CD4-positive, alpha-beta memory T cell (primary cell): Measurements from ENCODE around the gene KRTAP20-1. TPM values are rescaled to one million over a fixed set of nuclear protein-coding genes. Genes with fewer than 3 reads are reported as not detected.
A peak's percentile ranks its signal among the peaks of the same experiment; 100 is the strongest.

Source experiments
- CTCF ChIA-PET: fragments of 350-600 bp; sonication (Branson Sonifier 250); formaldehyde crosslinking; loops from one replicate; lab custom pipeline; 2021; ENCODE audit warnings: inconsistent platforms; ENCODE audit not compliant: partially characterized antibody; lab: Charles Lee
- POLR2A ChIA-PET: fragments of 350-600 bp; sonication (Branson Sonifier 250); formaldehyde crosslinking; loops from one replicate; lab custom pipeline; 2021; ENCODE audit not compliant: partially characterized antibody; lab: Charles Lee
- DNase-seq, 5 donors: peaks; one replicate each; pipeline versions ENCODE4 v3.0.0 to v3.0.0-alpha.2; 2020 to 2022; ENCODE audit warnings: mixed read lengths in 1 of 5
- H3K27ac ChIP-seq: one replicate; pipeline ENCODE4 v1.7.0; 2013; ENCODE audit warnings: low read depth, low read length
- H3K27me3 ChIP-seq: 2 replicates; pipeline ENCODE4 v1.7.0; 2013; ENCODE audit warnings: mild to moderate bottlenecking, low read length, moderate library complexity; ENCODE audit not compliant: insufficient read depth
- H3K36me3 ChIP-seq: 2 replicates; pipeline ENCODE4 v1.7.0; 2013; ENCODE audit warnings: mild to moderate bottlenecking, low read length, moderate library complexity; ENCODE audit not compliant: insufficient read depth
- H3K4me1 ChIP-seq: 2 replicates; pipeline ENCODE4 v1.7.0; 2013; ENCODE audit warnings: mild to moderate bottlenecking, low read length, moderate library complexity; ENCODE audit not compliant: insufficient read depth
- H3K4me3 ChIP-seq, 2 donors: one replicate each; pipeline ENCODE4 v1.7.0; 2013; ENCODE audit warnings: low read length in 2 of 2, mild to moderate bottlenecking in 1 of 2
- H3K9me3 ChIP-seq, 2 donors: one replicate each; pipeline ENCODE4 v1.7.0; 2013; ENCODE audit warnings: low read length in 2 of 2, control low read depth in 1 of 2; ENCODE audit not compliant: control insufficient read depth in 1 of 2
- H3K27ac Mint-ChIP-seq, 7 donors: one replicate each; pipeline ENCODE4 v1.8.0; 2020 to 2021; ENCODE audit warnings: mixed read lengths in 7 of 7, mild to moderate bottlenecking in 6 of 7, inconsistent platforms in 3 of 7, moderate library complexity in 3 of 7
- H3K27me3 Mint-ChIP-seq, 2 donors: one replicate each; pipeline ENCODE4 v1.8.0; 2020 to 2021; ENCODE audit warnings: mixed read lengths in 2 of 2
- H3K36me3 Mint-ChIP-seq, 2 donors: one replicate each; pipeline ENCODE4 v1.8.0; 2020 to 2021; ENCODE audit warnings: mixed read lengths in 2 of 2, inconsistent platforms in 1 of 2, mild to moderate bottlenecking in 1 of 2
- H3K4me1 Mint-ChIP-seq, 4 donors: one replicate each; pipeline ENCODE4 v1.8.0; 2020 to 2021; ENCODE audit warnings: mixed read lengths in 4 of 4, mild to moderate bottlenecking in 1 of 4
- H3K4me3 Mint-ChIP-seq, 8 donors: one replicate each; pipeline ENCODE4 v1.8.0; 2020 to 2021; ENCODE audit warnings: mixed read lengths in 8 of 8, mild to moderate bottlenecking in 7 of 8, moderate library complexity in 6 of 8, inconsistent platforms in 3 of 8
- H3K9me3 Mint-ChIP-seq, 8 donors: one replicate each; pipeline ENCODE4 v1.8.0; 2020 to 2021; ENCODE audit warnings: mixed read lengths in 8 of 8, mild to moderate bottlenecking in 5 of 8, inconsistent platforms in 3 of 8, moderate library complexity in 1 of 8
- intact Hi-C: fragments of 100-400 bp; cut with micrococcal nuclease; formaldehyde crosslinking; loops from one replicate; pipeline ENCODE4 v1.15.1; 2023
- polyA plus RNA-seq, 2 donors: library from polyadenylated mRNA; unstranded; fragments of 300-500 nt; fragmentation: Illumina TruSeq; gene quantifications; one replicate each; pipeline ENCODE4 v1.2.3, GENCODE V29; 2021
- total RNA-seq, 2 experiments: library from RNA; stranded (reverse); gene quantifications; one replicate each; pipeline ENCODE4 v1.2.3, GENCODE V29; 2021

Gene KRTAP20-1
- total and polyA plus RNA-seq, 4 experiments from 2014 or later = not detected

DNA sequence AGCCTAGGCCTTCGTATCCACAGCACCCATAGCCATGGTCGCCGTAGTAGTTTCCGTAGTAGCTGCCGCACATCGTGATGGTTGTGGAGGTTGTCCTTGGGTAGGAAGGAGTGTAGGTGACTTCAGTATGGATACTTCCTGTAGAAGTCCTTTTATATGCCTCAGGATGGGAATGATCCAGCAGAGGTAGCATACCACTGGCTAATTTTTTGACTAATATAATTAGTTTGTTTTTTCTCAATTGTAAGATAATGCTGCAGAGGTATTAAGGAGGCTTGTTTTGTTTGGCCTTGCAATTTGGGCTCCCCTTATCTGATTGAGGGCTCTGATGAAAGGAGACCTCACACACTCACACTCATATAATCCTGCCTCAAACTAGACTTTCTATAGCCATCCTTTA is 17.4 kb upstream of the KRTAP20-1 start, which contains the start of gene KRTAP6-2:
Gene KRTAP6-2, minus strand, starts transcription at position 101 of the 400 bp plus-strand sequence. Its CDS starts 28 bp downstream, at position 73.
- Mint-ChIP-seq H3K36me3 (no peaks in the 10 kb centered on the region), H3K4me3 (no peak within 1 kb of the TSS), H3K9me3 (peaks cover 0 to 14% (median 3%) of the 10 kb centered on the region in 8 donors), H3K4me1 (no peaks in the 10 kb centered on the region), H3K27me3 (no peaks in the 10 kb centered on the region), H3K27ac (no peak within 1 kb of the TSS)
- no peak within 1 kb of the TSS for H3K4me3 ChIP-seq
- ChIA-PET POLR2A (no interaction called here), CTCF (no interaction called here)
- H3K9me3 ChIP-seq = no peaks in the 10 kb centered on the region
- H3K27ac ChIP-seq = no peak within 1 kb of the TSS
- no peaks in the 10 kb centered on the region for H3K36me3 ChIP-seq
- DNase-seq = no peak
- H3K27me3 ChIP-seq = no peaks in the 10 kb centered on the region
- H3K4me1 ChIP-seq = no peaks in the 10 kb centered on the region
- intact Hi-C loops = no loop called here

- Mint-ChIP-seq H3K36me3 (no peaks in the 10 kb centered on the region), H3K9me3 (peaks cover 0 to 14% (median 3%) of the 10 kb centered on the region in 8 donors), H3K27ac (peak within 1 kb of the TSS in 1 of 7 donors; percentile 29), H3K27me3 (no peaks in the 10 kb centered on the region), H3K4me3 (no peak within 1 kb of the TSS), H3K4me1 (no peaks in the 10 kb centered on the region)
- intact Hi-C loops = no loop called here
- H3K4me3 ChIP-seq = no peak within 1 kb of the TSS
- POLR2A ChIA-PET = no interaction called here
- no peaks in the 10 kb centered on the region for H3K9me3 ChIP-seq
- CTCF ChIA-PET = no interaction called here
- no peaks in the 10 kb centered on the region for H3K4me1 ChIP-seq
- no peaks in the 10 kb centered on the region for H3K36me3 ChIP-seq
- no peak for DNase-seq
- H3K27me3 ChIP-seq = no peaks in the 10 kb centered on the region
- no peak within 1 kb of the TSS for H3K27ac ChIP-seq
Measured at GRCh38 chr21:30600787-30601186, 15.4 kb upstream of the KRTAP20-1 start, which contains the start of gene KRTAP22-1. TSS of gene KRTAP22-1 (plus strand) at chr21:30601087.

- Mint-ChIP-seq H3K27me3 (peaks cover 0 to 1% of the 10 kb centered on the region in 2 donors), H3K4me1 (no peaks in the 10 kb centered on the region), H3K27ac (no peak overlapping the region), H3K36me3 (no peaks in the 10 kb centered on the region), H3K9me3 (peaks cover 0 to 12% (median 4%) of the 10 kb centered on the region in 8 donors), H3K4me3 (no peak overlapping the region)
- Histone ChIP-seq H3K27ac (no peak overlapping the region), H3K36me3 (no peaks in the 10 kb centered on the region), H3K9me3 (no peaks in the 10 kb centered on the region), H3K27me3 (no peaks in the 10 kb centered on the region), H3K4me3 (no peak overlapping the region), H3K4me1 (no peaks in the 10 kb centered on the region)
- intact Hi-C loops = no loop called here
- ChIA-PET CTCF (no interaction called here), POLR2A (no interaction called here)
- no peak for DNase-seq
Measured at GRCh38 chr21:30605968-30606367, 10.3 kb upstream of the KRTAP20-1 start.

DNA sequence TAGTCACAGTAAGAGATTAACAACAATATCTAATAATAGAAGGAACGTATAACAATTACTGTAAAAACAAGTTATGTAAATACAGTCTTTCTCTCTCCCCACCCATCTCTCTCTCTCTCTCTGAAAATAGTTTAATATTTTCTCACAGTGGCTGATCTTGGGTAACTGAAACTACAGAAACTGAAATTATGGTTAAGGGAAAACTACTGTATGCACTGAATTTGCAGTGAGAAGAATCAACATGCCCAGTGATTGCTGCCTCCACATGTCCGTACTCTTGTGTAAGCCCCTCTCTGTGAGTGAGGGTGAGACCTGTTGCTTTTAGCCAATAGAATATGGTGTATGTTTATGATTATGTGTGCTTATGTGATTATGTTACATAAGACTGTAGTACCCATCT is 4.1 kb upstream of the KRTAP20-1 start:
- peaks cover 0 to 6% (median 2%) of the 10 kb centered on the region in 8 donors for H3K9me3 Mint-ChIP-seq
- CTCF ChIA-PET = no interaction called here
- H3K27me3 Mint-ChIP-seq = peaks cover 0 to 4% of the 10 kb centered on the region in 2 donors
- Histone ChIP-seq H3K4me3 (no peak overlapping the region), H3K27ac (no peak overlapping the region), H3K4me1 (no peaks in the 10 kb centered on the region), H3K9me3 (no peaks in the 10 kb centered on the region), H3K36me3 (no peaks in the 10 kb centered on the region), H3K27me3 (no peaks in the 10 kb centered on the region)
- no peak overlapping the region for H3K27ac Mint-ChIP-seq
- H3K36me3 Mint-ChIP-seq = no peaks in the 10 kb centered on the region
- H3K4me1 Mint-ChIP-seq = no peaks in the 10 kb centered on the region
- no peak for DNase-seq
- H3K4me3 Mint-ChIP-seq = no peak overlapping the region
- intact Hi-C loops = no loop called here
- POLR2A ChIA-PET = no interaction called here

DNA sequence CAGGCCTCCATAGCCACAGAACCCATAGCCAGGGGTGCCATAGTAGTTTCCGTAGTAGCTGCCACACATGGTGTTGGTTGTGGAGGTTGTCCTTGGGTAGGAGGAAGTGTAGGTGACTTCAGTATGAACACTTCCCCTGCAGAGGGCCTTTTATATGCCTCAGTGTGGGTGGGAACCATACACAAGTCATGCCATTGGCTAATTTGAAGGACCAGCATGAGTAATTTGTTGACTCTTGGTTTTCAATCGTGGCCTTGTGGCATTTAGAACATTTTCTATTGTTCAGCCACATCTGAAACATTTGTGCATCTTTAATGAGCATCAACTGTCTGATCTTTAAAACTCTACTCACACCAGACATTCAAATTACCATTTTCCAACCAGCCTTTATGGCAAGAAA is 2.4 kb upstream of the KRTAP20-1 start, which contains the start of gene KRTAP6-1:
Gene KRTAP6-1, minus strand, starts transcription at position 95 of the 400 bp plus-strand sequence. Its CDS starts 26 bp downstream, at position 69.
- no peak within 1 kb of the TSS for H3K27ac Mint-ChIP-seq
- no peak within 1 kb of the TSS for H3K4me3 ChIP-seq
- no peaks in the 10 kb centered on the region for H3K4me1 Mint-ChIP-seq
- no peaks in the 10 kb centered on the region for H3K36me3 ChIP-seq
- no peaks in the 10 kb centered on the region for H3K9me3 ChIP-seq
- no peak within 1 kb of the TSS for H3K27ac ChIP-seq
- peaks cover 0 to 6% (median under 1%) of the 10 kb centered on the region in 8 donors for H3K9me3 Mint-ChIP-seq
- H3K36me3 Mint-ChIP-seq = no peaks in the 10 kb centered on the region
- POLR2A ChIA-PET = no interaction called here
- CTCF ChIA-PET = no interaction called here
- no peaks in the 10 kb centered on the region for H3K27me3 ChIP-seq
- H3K27me3 Mint-ChIP-seq = peaks cover 0 to 2% of the 10 kb centered on the region in 2 donors
- H3K4me1 ChIP-seq = no peaks in the 10 kb centered on the region
- DNase-seq = no peak
- intact Hi-C loops = no loop called here
- H3K4me3 Mint-ChIP-seq = no peak within 1 kb of the TSS

GRCh38 chr21:30615199-30615598 is 1.0 kb upstream of the KRTAP20-1 start:
- ChIA-PET CTCF (no interaction called here), POLR2A (no interaction called here)
- no peaks in the 10 kb centered on the region for H3K36me3 Mint-ChIP-seq
- H3K9me3 ChIP-seq = no peaks in the 10 kb centered on the region
- H3K27me3 ChIP-seq = no peaks in the 10 kb centered on the region
- H3K9me3 Mint-ChIP-seq = peaks cover 0 to 6% (median under 1%) of the 10 kb centered on the region in 8 donors
- no peaks in the 10 kb centered on the region for H3K4me1 ChIP-seq
- H3K27ac ChIP-seq = no peak overlapping the region
- no peaks in the 10 kb centered on the region for H3K4me1 Mint-ChIP-seq
- H3K36me3 ChIP-seq = no peaks in the 10 kb centered on the region
- no peak for DNase-seq
- intact Hi-C loops = no loop called here
- H3K4me3 Mint-ChIP-seq = no peak overlapping the region
- no peak overlapping the region for H3K4me3 ChIP-seq
- H3K27me3 Mint-ChIP-seq = peaks cover 0 to 2% of the 10 kb centered on the region in 2 donors
- H3K27ac Mint-ChIP-seq = no peak overlapping the region

- DNase-seq = no peak
- Histone ChIP-seq H3K27ac (no peak overlapping the region), H3K4me1 (no peaks in the 10 kb centered on the region), H3K27me3 (no peaks in the 10 kb centered on the region), H3K9me3 (no peaks in the 10 kb centered on the region), H3K4me3 (no peak overlapping the region), H3K36me3 (no peaks in the 10 kb centered on the region)
- H3K4me3 Mint-ChIP-seq = no peak overlapping the region
- intact Hi-C loops = no loop called here
- ChIA-PET POLR2A (no interaction called here), CTCF (no interaction called here)
- H3K9me3 Mint-ChIP-seq = peaks cover 0 to 3% (median 0%) of the 10 kb centered on the region in 8 donors
- H3K4me1 Mint-ChIP-seq = no peaks in the 10 kb centered on the region
- H3K27ac Mint-ChIP-seq = no peak overlapping the region
- H3K27me3 Mint-ChIP-seq = peaks cover 0 to 2% of the 10 kb centered on the region in 2 donors
- H3K36me3 Mint-ChIP-seq = no peaks in the 10 kb centered on the region
Measured at GRCh38 chr21:30620080-30620479, 3.9 kb downstream of the KRTAP20-1 start.
